ENCODE results near the gene ITPK1. TPM values are rescaled to one million over a fixed set of nuclear protein-coding genes. Genes with fewer than 3 reads are reported as not detected.

ITPK1 gene
- total and polyA plus RNA-seq, 10 of the 15 experiments (the other 5 are each of a cell fraction or from before 2014, with no cell fraction given) = 1.3 to 73.2 (median 27.0) TPM

GRCh38 chr14:92967346-92967926, 148.3 kb downstream of the ITPK1 start:
- in situ Hi-C loops (cut with MboI) = no loop called here
- no peak overlapping the region for H3K27ac ChIP-seq (ENCODE audit: control insufficient read depth, insufficient read depth)
- peaks cover 1% of the 10 kb centered on the region; the same call in 1 of the 3 replicates for H3K9me3 ChIP-seq (replicated peaks; ENCODE audit: control insufficient read depth, insufficient read depth, low read length)
- H3K9ac ChIP-seq (ENCODE audit: control insufficient read depth, insufficient read depth, low read length) = no peak overlapping the region
- intact Hi-C loops (cut with micrococcal nuclease; ENCODE audit: unreplicated experiment) = no loop called here
- ChIA-PET RAD21 (ENCODE audit: unreplicated experiment) (no interaction called here), POLR2A (interaction anchor here (0.6 kb wide), 1 partner anchor 910 kb away, joined by 4 read pairs; no protein-coding TSS in a partner anchor), SMC1A (ENCODE audit: uncharacterized antibody, unreplicated experiment) (interaction anchor here (1.0 kb wide), 1 partner anchor 146 kb away, joined by 3 read pairs; no protein-coding TSS in a partner anchor), CTCF (interaction anchor here (1.2 kb wide), 1 partner anchor 15 kb away, joined by 3 read pairs; no protein-coding TSS in a partner anchor)
- no peaks in the 10 kb centered on the region; the same call in 1 of the 2 replicates for H3K79me2 ChIP-seq (ENCODE audit: control insufficient read depth, insufficient read depth, low read length)
- H3K27me3 ChIP-seq (replicated peaks in 1 of 2; ENCODE audit: control insufficient read depth in 2 of 2, insufficient read depth in 2 of 2, low read length in 1 of 2) = no peaks in the 10 kb centered on the region
- no peak overlapping the region for H3K4me3 ChIP-seq
- no peaks in the 10 kb centered on the region for H3K4me1 ChIP-seq (ENCODE audit: control insufficient read depth, insufficient read depth, low read length)
- H3K36me3 ChIP-seq (ENCODE audit: control insufficient read depth in 2 of 2, insufficient read depth in 2 of 2, low read length in 1 of 2) = peaks cover 0 to 2% of the 10 kb centered on the region in 2 experiments; a peak in 2 of 4 replicates
- ATAC-seq (no peak), FAIRE-seq (no peak), DNase-seq (ENCODE audit: low read depth, low spot score) (no peak)
- no peak overlapping the region for H2AFZ ChIP-seq (ENCODE audit: control insufficient read depth, low read depth, low read length)
- no peaks in the 10 kb centered on the region for H4K20me1 ChIP-seq (ENCODE audit: control insufficient read depth, insufficient read depth)
- no TSS peak for BruUV-seq (replicated peaks)
- 96% methylated on average over 2 of the region's 2 CpGs for WGBS (ENCODE audit: insufficient coverage, insufficient replicate concordance, low lambda C conversion rate, missing lambda C conversion rate)
- H3K4me2 ChIP-seq (ENCODE audit: control insufficient read depth, insufficient read depth) = no peak overlapping the region
- TF ChIP-seq ZNF24 (IDR thresholded peaks at IDR 0.05) (no peak), ZNF687 (IDR thresholded peaks at IDR 0.05) (no peak), MAX (IDR thresholded peaks at IDR 0.05; ENCODE audit: low read depth, low read length) (no peak), NR2C2 (IDR thresholded peaks at IDR 0.05; ENCODE audit: borderline replicate concordance, control insufficient read depth, insufficient read length, low read depth) (no peak), E2F4 (IDR thresholded peaks at IDR 0.05; ENCODE audit: low read depth, low read length) (no peak), ZNF217 (IDR thresholded peaks at IDR 0.05) (no peak; the same call in 1 of the 2 replicates), RELA (IDR thresholded peaks at IDR 0.05; ENCODE audit: borderline replicate concordance, partially characterized antibody) (no peak), CHD2 (IDR thresholded peaks at IDR 0.05; ENCODE audit: borderline replicate concordance, low read depth, low read length) (no peak), CREM (IDR thresholded peaks at IDR 0.05; ENCODE audit: low read depth) (no peak), GATAD2B (conservative IDR thresholded peaks at IDR 0.05; ENCODE audit: low read depth) (no peak), BMI1 (IDR thresholded peaks at IDR 0.05; ENCODE audit: borderline replicate concordance) (no peak)
- TF ChIP-seq, protein P1, sequence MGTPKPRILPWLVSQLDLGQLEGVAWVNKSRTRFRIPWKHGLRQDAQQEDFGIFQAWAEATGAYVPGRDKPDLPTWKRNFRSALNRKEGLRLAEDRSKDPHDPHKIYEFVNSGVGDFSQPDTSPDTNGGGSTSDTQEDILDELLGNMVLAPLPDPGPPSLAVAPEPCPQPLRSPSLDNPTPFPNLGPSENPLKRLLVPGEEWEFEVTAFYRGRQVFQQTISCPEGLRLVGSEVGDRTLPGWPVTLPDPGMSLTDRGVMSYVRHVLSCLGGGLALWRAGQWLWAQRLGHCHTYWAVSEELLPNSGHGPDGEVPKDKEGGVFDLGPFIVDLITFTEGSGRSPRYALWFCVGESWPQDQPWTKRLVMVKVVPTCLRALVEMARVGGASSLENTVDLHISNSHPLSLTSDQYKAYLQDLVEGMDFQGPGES (IDR thresholded peaks at IDR 0.05) = no peak

All from GM12878 (cell line).